ENCODE data around the gene SFXN3.

DNA sequence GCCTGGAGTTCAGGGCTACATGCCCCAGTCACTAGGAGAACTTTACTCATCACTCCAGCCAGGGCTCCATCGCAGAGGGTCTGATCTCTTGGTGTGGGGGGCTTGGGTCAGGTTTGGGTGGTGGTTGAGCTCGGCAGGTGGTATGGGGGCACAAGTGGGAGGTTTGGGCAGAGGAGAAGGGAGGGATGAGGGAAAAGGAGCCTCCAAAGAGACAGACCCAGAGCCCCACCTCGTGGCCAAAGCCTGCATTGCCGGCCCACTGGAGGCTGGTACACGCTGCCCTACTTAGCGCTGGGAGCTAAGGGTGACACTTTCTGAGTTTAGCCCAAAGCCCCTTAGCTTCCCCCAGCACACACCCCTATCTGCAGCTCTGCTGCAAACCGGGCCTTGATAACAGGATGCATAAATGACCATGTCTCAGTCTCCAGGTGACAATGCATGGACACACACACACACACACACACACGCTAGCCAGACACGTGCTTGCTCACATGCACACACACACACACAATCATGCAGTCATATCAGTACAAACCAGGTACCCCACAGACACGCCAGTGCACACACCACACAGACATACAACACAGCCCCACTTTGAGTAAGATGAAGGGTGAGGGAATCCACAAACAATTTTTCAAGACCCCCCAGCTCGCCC lies 16.7 kb upstream of the SFXN3 start:
- no peak for TF ChIP-seq STAT1 (IDR thresholded peaks at IDR 0.05; ENCODE audit: unreplicated experiment)
- TF ChIP-seq, protein P1, sequence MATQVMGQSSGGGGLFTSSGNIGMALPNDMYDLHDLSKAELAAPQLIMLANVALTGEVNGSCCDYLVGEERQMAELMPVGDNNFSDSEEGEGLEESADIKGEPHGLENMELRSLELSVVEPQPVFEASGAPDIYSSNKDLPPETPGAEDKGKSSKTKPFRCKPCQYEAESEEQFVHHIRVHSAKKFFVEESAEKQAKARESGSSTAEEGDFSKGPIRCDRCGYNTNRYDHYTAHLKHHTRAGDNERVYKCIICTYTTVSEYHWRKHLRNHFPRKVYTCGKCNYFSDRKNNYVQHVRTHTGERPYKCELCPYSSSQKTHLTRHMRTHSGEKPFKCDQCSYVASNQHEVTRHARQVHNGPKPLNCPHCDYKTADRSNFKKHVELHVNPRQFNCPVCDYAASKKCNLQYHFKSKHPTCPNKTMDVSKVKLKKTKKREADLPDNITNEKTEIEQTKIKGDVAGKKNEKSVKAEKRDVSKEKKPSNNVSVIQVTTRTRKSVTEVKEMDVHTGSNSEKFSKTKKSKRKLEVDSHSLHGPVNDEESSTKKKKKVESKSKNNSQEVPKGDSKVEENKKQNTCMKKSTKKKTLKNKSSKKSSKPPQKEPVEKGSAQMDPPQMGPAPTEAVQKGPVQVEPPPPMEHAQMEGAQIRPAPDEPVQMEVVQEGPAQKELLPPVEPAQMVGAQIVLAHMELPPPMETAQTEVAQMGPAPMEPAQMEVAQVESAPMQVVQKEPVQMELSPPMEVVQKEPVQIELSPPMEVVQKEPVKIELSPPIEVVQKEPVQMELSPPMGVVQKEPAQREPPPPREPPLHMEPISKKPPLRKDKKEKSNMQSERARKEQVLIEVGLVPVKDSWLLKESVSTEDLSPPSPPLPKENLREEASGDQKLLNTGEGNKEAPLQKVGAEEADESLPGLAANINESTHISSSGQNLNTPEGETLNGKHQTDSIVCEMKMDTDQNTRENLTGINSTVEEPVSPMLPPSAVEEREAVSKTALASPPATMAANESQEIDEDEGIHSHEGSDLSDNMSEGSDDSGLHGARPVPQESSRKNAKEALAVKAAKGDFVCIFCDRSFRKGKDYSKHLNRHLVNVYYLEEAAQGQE (IDR thresholded peaks at IDR 0.05; ENCODE audit: unreplicated experiment) = no peak
- TF ChIP-seq, protein P2, sequence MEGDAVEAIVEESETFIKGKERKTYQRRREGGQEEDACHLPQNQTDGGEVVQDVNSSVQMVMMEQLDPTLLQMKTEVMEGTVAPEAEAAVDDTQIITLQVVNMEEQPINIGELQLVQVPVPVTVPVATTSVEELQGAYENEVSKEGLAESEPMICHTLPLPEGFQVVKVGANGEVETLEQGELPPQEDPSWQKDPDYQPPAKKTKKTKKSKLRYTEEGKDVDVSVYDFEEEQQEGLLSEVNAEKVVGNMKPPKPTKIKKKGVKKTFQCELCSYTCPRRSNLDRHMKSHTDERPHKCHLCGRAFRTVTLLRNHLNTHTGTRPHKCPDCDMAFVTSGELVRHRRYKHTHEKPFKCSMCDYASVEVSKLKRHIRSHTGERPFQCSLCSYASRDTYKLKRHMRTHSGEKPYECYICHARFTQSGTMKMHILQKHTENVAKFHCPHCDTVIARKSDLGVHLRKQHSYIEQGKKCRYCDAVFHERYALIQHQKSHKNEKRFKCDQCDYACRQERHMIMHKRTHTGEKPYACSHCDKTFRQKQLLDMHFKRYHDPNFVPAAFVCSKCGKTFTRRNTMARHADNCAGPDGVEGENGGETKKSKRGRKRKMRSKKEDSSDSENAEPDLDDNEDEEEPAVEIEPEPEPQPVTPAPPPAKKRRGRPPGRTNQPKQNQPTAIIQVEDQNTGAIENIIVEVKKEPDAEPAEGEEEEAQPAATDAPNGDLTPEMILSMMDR (conservative IDR thresholded peaks at IDR 0.05; ENCODE audit: low read depth in 2 of 2) = peak; percentile 78 to 89
- TF ChIP-seq EZH2 (IDR thresholded peaks at IDR 0.05; ENCODE audit: low read depth, unreplicated experiment) = no peak
- no peak for TF ChIP-seq POLR2AphosphoS5 (IDR thresholded peaks at IDR 0.05; ENCODE audit: low read depth)
- TF ChIP-seq EZH2phosphoT487 (IDR thresholded peaks at IDR 0.05; ENCODE audit: unreplicated experiment) = no peak
- no peak for TF ChIP-seq CREB1 (CRISPR knock-in tag; IDR thresholded peaks at IDR 0.05; ENCODE audit: low read depth)
